WTC11 (cell line): ENCODE data around the gene FAU. TPM values are rescaled to one million over a fixed set of nuclear protein-coding genes. Genes with fewer than 3 reads are reported as not detected.

Experiments used
- ATAC-seq: fragments of 200-7000 bp; cut with Tn5 transposase; 2 replicates; pipeline ENCODE4 v1.10.0; 2021; ENCODE audit warnings: mild to moderate bottlenecking, moderate library complexity
- CTCF ChIA-PET: fragments of 300-600 bp; sonication (Branson Sonifier 250); formaldehyde crosslinking; loops from one replicate; lab custom pipeline; 2021; ENCODE audit warnings: antibody characterized with exemption; lab: Charles Lee
- POLR2A ChIA-PET: fragments of 350-600 bp; sonication (Branson Sonifier 250); formaldehyde crosslinking; loops from one replicate; lab custom pipeline; 2021; ENCODE audit warnings: antibody characterized with exemption; lab: Charles Lee
- DNase-seq: peaks from one replicate; pipeline ENCODE4 v3.0.0; 2021; ENCODE audit warnings: low spot score
- H3K27ac Mint-ChIP-seq: 2 replicates; pipeline ENCODE4 v1.8.0; 2021; ENCODE audit warnings: mixed read lengths
- H3K27me3 Mint-ChIP-seq: 2 replicates; pipeline ENCODE4 v1.8.0; 2021; ENCODE audit warnings: low read depth, mild to moderate bottlenecking, moderate library complexity, mixed read lengths
- H3K36me3 Mint-ChIP-seq: 2 replicates; pipeline ENCODE4 v1.8.0; 2021; ENCODE audit warnings: mixed read lengths
- H3K4me1 Mint-ChIP-seq: 2 replicates; pipeline ENCODE4 v1.8.0; 2022; ENCODE audit warnings: mixed read lengths
- H3K4me3 Mint-ChIP-seq: 2 replicates; pipeline ENCODE4 v1.8.0; 2021; ENCODE audit warnings: mild to moderate bottlenecking, moderate library complexity, mixed read lengths
- H3K9me3 Mint-ChIP-seq: 2 replicates; pipeline ENCODE4 v1.8.0; 2021; ENCODE audit warnings: mixed read lengths
- AFF4 ChIP-seq: sonication (generic); formaldehyde crosslinking; IDR thresholded peaks from 2 replicates; pipeline ENCODE4 v1.8.1; 2023; ENCODE audit warnings: mild to moderate bottlenecking, missing genetic modification reagents, borderline replicate concordance
- CBFB ChIP-seq: sonication (generic); formaldehyde crosslinking; IDR thresholded peaks from 2 replicates; pipeline ENCODE4 v1.8.1; 2022; ENCODE audit warnings: mild to moderate bottlenecking, low read depth, missing genetic modification reagents
- CDX4 ChIP-seq: fragments of 250-450 bp; sonication (Bioruptor Pico); IDR thresholded peaks from 2 replicates; pipeline ENCODE4 v1.9.0; 2021; ENCODE audit warnings: moderate library complexity, mild to moderate bottlenecking, inconsistent platforms, borderline replicate concordance
- E2F4 ChIP-seq: sonication (generic); formaldehyde crosslinking; IDR thresholded peaks from 2 replicates; pipeline ENCODE4 v1.8.1; 2022; ENCODE audit warnings: low read depth, mild to moderate bottlenecking, moderate library complexity, missing genetic modification reagents, borderline replicate concordance
- E2F5 ChIP-seq: sonication (generic); formaldehyde crosslinking; IDR thresholded peaks from 2 replicates; pipeline ENCODE4 v1.8.1; 2022; ENCODE audit warnings: mild to moderate bottlenecking, moderate library complexity, missing genetic modification reagents
- FOXP1 ChIP-seq: sonication (generic); formaldehyde crosslinking; IDR thresholded peaks from 2 replicates; pipeline ENCODE4 v1.8.0; 2022; ENCODE audit warnings: missing genetic modification reagents, mild to moderate bottlenecking, moderate library complexity, borderline replicate concordance
- FOXP4 ChIP-seq: sonication (generic); formaldehyde crosslinking; IDR thresholded peaks from 2 replicates; pipeline ENCODE4 v1.8.0; 2022; ENCODE audit warnings: mild to moderate bottlenecking, missing genetic modification reagents
- IRF2 ChIP-seq: sonication (generic); formaldehyde crosslinking; IDR thresholded peaks from 2 replicates; pipeline ENCODE4 v1.8.0; 2022; ENCODE audit warnings: low read depth, missing genetic modification reagents, borderline replicate concordance
- JAZF1 ChIP-seq: fragments of 250-450 bp; sonication (Bioruptor Pico); IDR thresholded peaks from 2 replicates; pipeline ENCODE4 v1.9.0; 2021; ENCODE audit warnings: moderate library complexity, mild to moderate bottlenecking, inconsistent platforms
- KAT7 ChIP-seq: sonication (generic); formaldehyde crosslinking; IDR thresholded peaks from 2 replicates; pipeline ENCODE4 v1.8.1; 2023; ENCODE audit warnings: missing genetic modification reagents, mild to moderate bottlenecking, borderline replicate concordance
- MAX ChIP-seq: sonication (generic); formaldehyde crosslinking; IDR thresholded peaks from 2 replicates; pipeline ENCODE4 v1.8.0; 2022; ENCODE audit warnings: mild to moderate bottlenecking, missing genetic modification reagents
- MYBL2 ChIP-seq: sonication (generic); formaldehyde crosslinking; IDR thresholded peaks from 2 replicates; pipeline ENCODE4 v1.8.1; 2023; ENCODE audit warnings: mild to moderate bottlenecking, moderate library complexity, missing genetic modification reagents
- NFATC4 ChIP-seq: fragments of 250-450 bp; sonication (Bioruptor Pico); IDR thresholded peaks from 2 replicates; pipeline ENCODE4 v1.9.0; 2021; ENCODE audit warnings: mild to moderate bottlenecking
- NR2C2 ChIP-seq: sonication (generic); formaldehyde crosslinking; IDR thresholded peaks from 2 replicates; pipeline ENCODE4 v1.8.0; 2022; ENCODE audit warnings: mild to moderate bottlenecking, missing genetic modification reagents
- NR3C1 ChIP-seq: sonication (generic); formaldehyde crosslinking; conservative IDR thresholded peaks from 2 replicates; pipeline ENCODE4 v1.8.1; 2023; ENCODE audit warnings: low read depth, mild to moderate bottlenecking, missing genetic modification reagents
- SOX15 ChIP-seq: fragments of 250-450 bp; sonication (Bioruptor Pico); IDR thresholded peaks from 2 replicates; pipeline ENCODE4 v1.9.0; 2021; ENCODE audit warnings: mild to moderate bottlenecking
- TCF7 ChIP-seq: sonication (generic); formaldehyde crosslinking; IDR thresholded peaks from 2 replicates; pipeline ENCODE4 v1.8.0; 2022; ENCODE audit warnings: mild to moderate bottlenecking, low read depth, missing genetic modification reagents, moderate library complexity
- ZBTB43 ChIP-seq: sonication (generic); formaldehyde crosslinking; IDR thresholded peaks from 2 replicates; pipeline ENCODE4 v1.8.1; 2023; ENCODE audit warnings: mild to moderate bottlenecking, missing genetic modification reagents
- ZNF121 ChIP-seq: sonication (generic); formaldehyde crosslinking; IDR thresholded peaks from 2 replicates; pipeline ENCODE4 v1.8.0; 2023; ENCODE audit warnings: missing genetic modification reagents
- ZNF232 ChIP-seq: sonication (generic); formaldehyde crosslinking; IDR thresholded peaks from 2 replicates; pipeline ENCODE4 v1.8.0; 2022; ENCODE audit warnings: mild to moderate bottlenecking, missing genetic modification reagents
- ZNF263 ChIP-seq: sonication (generic); formaldehyde crosslinking; IDR thresholded peaks from 2 replicates; pipeline ENCODE4 v1.8.1; 2022; ENCODE audit warnings: low read depth, mild to moderate bottlenecking, moderate library complexity, missing genetic modification reagents
- ZNF317 ChIP-seq: sonication (generic); formaldehyde crosslinking; IDR thresholded peaks from 2 replicates; pipeline ENCODE4 v1.8.1; 2023; ENCODE audit warnings: low read depth, mild to moderate bottlenecking, moderate library complexity, missing genetic modification reagents, borderline replicate concordance
- ZNF416 ChIP-seq: fragments of 250-450 bp; sonication (Bioruptor Pico); IDR thresholded peaks from 2 replicates; pipeline ENCODE4 v1.9.0; 2021; ENCODE audit warnings: mild to moderate bottlenecking, inconsistent platforms
- ZNF512 ChIP-seq: sonication (generic); formaldehyde crosslinking; IDR thresholded peaks from 2 replicates; pipeline ENCODE4 v1.8.1; 2022; ENCODE audit warnings: missing genetic modification reagents, borderline replicate concordance
- total RNA-seq: library from RNA; stranded (reverse); gene quantifications from 3 replicates; pipeline ENCODE4 v1.2.3, GENCODE V29; 2021

FAU gene
- total RNA-seq, 1 experiment from 2014 or later = 991 TPM

- POLR2A ChIA-PET = no interaction called here
- Mint-ChIP-seq H3K4me3 (peak overlapping the region; percentile 91), H3K27me3 (no peaks in the 10 kb centered on the region), H3K4me1 (peaks cover 20% of the 10 kb centered on the region), H3K9me3 (no peaks in the 10 kb centered on the region), H3K27ac (peak overlapping the region; percentile 52), H3K36me3 (peaks cover 7% of the 10 kb centered on the region)
- DNase-seq (no peak), ATAC-seq (no peak)
- no peak for TF ChIP-seq KAT7 (CRISPR knock-in tag)
- TF ChIP-seq E2F4 (CRISPR knock-in tag) = no peak
- no peak for TF ChIP-seq MAX
- no peak for TF ChIP-seq IRF2 (CRISPR knock-in tag)
- no peak for TF ChIP-seq FOXP1 (CRISPR knock-in tag)
- TF ChIP-seq NR3C1 = no peak
- no peak for TF ChIP-seq ZNF121 (CRISPR knock-in tag)
- no peak for TF ChIP-seq ZNF416 (CRISPR knock-in tag)
- TF ChIP-seq E2F5 (CRISPR knock-in tag) = no peak
- no peak for TF ChIP-seq ZNF317
- no peak for TF ChIP-seq TCF7
- TF ChIP-seq ZBTB43 = no peak
- no peak for TF ChIP-seq MYBL2 (CRISPR knock-in tag)
- no peak for TF ChIP-seq NR2C2 (CRISPR knock-in tag)
- no peak for TF ChIP-seq SOX15
- CTCF ChIA-PET = interaction anchor here (1.3 to 4.8 kb wide), 9 partner anchors 7 to 310 kb away, joined by 3 to 56 read pairs (median 11); partner anchors contain the start of genes ARL2, CAPN1, FAU and MRPL49
These were observed 8.1 kb downstream of the FAU start for GRCh38 chr11:65113839-65114238.

- ChIA-PET POLR2A (interaction anchor here (0.6 to 2.2 kb wide), 5 partner anchors 9 to 1719 kb away, joined by 3 to 19 read pairs (median 9); partner anchors contain the start of genes CAPN1, FAU, MRPL49 and VPS51), CTCF (interaction anchor here (0.8 to 4.8 kb wide), 14 partner anchors 7 to 309 kb away, joined by 3 to 104 read pairs (median 9); partner anchors contain the start of genes ARL2, CAPN1, FAU and MRPL49)
- Mint-ChIP-seq H3K4me1 (peaks cover 20% of the 10 kb centered on the region), H3K27me3 (no peaks in the 10 kb centered on the region), H3K36me3 (peaks cover 3% of the 10 kb centered on the region), H3K9me3 (no peaks in the 10 kb centered on the region), H3K27ac (peak overlapping the region; percentile 52), H3K4me3 (peak overlapping the region; percentile 91)
- ATAC-seq = no peak
- no peak for DNase-seq
- TF ChIP-seq CDX4 (no peak), JAZF1 (no peak), ZNF512 (CRISPR knock-in tag) (no peak), NFATC4 (CRISPR knock-in tag) (no peak), AFF4 (CRISPR knock-in tag) (no peak), ZNF232 (CRISPR knock-in tag) (no peak), CBFB (CRISPR knock-in tag) (no peak), FOXP4 (CRISPR knock-in tag) (no peak), ZNF263 (CRISPR knock-in tag) (no peak)
These were observed 8.6 kb downstream of the FAU start for GRCh38 chr11:65113361-65113756.
